Natural killer cell (primary cell): Measurements from ENCODE around the gene MED27. TPM values are rescaled to one million over a fixed set of nuclear protein-coding genes. Genes with fewer than 3 reads are reported as not detected.

Experiments used
- ATAC-seq, 3 donors: fragments of 150-1000 bp in 2 of 3; fragments of 200-7000 bp in 1 of 3; cut with Tn5 transposase; 1 replicate in 1 of 3; 2 replicates in 2 of 3; pipeline ENCODE4 v1.10.0; 2021; ENCODE audit warnings: mild to moderate bottlenecking in 2 of 3, moderate library complexity in 2 of 3
- DNase-seq, 2 donors: peaks; one replicate each; pipeline versions ENCODE4 v3.0.0 to v3.0.0-alpha.2; 2013 to 2021; ENCODE audit warnings: mixed read lengths in 1 of 2
- H3K27ac ChIP-seq: one replicate; pipeline ENCODE4 v1.5.1; 2013; ENCODE audit warnings: mild to moderate bottlenecking, low read length
- H3K27me3 ChIP-seq: one replicate; pipeline ENCODE4 v1.6.1; 2013; ENCODE audit warnings: low read length; ENCODE audit not compliant: control insufficient read depth, insufficient read depth
- H3K36me3 ChIP-seq: one replicate; pipeline ENCODE4 v1.6.1; 2013; ENCODE audit warnings: low read length; ENCODE audit not compliant: control insufficient read depth, insufficient read depth
- H3K4me1 ChIP-seq: one replicate; pipeline ENCODE4 v1.6.1; 2013; ENCODE audit warnings: low read length; ENCODE audit not compliant: control insufficient read depth, insufficient read depth
- H3K4me3 ChIP-seq: one replicate; pipeline ENCODE4 v1.5.1; 2013; ENCODE audit warnings: low read length
- H3K9me3 ChIP-seq: one replicate; pipeline ENCODE4 v1.6.1; 2013; ENCODE audit warnings: low read length; ENCODE audit not compliant: control insufficient read depth, insufficient read depth
- H3K27ac Mint-ChIP-seq, 2 donors: one replicate each; pipeline ENCODE4 v1.8.0; 2022; ENCODE audit warnings: mild to moderate bottlenecking in 2 of 2, mixed read lengths in 2 of 2, moderate library complexity in 1 of 2
- H3K27me3 Mint-ChIP-seq, 2 donors: one replicate each; pipeline ENCODE4 v1.8.0; 2022; ENCODE audit warnings: low read depth in 2 of 2, mixed read lengths in 2 of 2
- H3K36me3 Mint-ChIP-seq: one replicate; pipeline ENCODE4 v1.8.0; 2022; ENCODE audit warnings: mixed read lengths
- H3K4me1 Mint-ChIP-seq, 2 donors: one replicate each; pipeline ENCODE4 v1.8.0; 2022; ENCODE audit warnings: mixed read lengths in 2 of 2
- H3K4me3 Mint-ChIP-seq: one replicate; pipeline ENCODE4 v1.8.0; 2022; ENCODE audit warnings: mild to moderate bottlenecking, moderate library complexity, mixed read lengths
- H3K9me3 Mint-ChIP-seq, 2 donors: one replicate each; pipeline ENCODE4 v1.8.0; 2022; ENCODE audit warnings: mixed read lengths in 2 of 2
- CTCF ChIP-seq: fragments of 200-600 bp; IDR thresholded peaks from one replicate; pipeline ENCODE4 v1.8.0; 2022; ENCODE audit warnings: antibody characterized with exemption
- WGBS: methylation state at CpG from one replicate; pipeline ENCODE4 v1.1.7; 2013; ENCODE audit warnings: missing lambda C conversion rate; ENCODE audit not compliant: insufficient coverage; 5-methylcytosine and 5-hydroxymethylcytosine counted together
- intact Hi-C: fragments of 100-400 bp; cut with micrococcal nuclease; formaldehyde crosslinking; loops from one replicate; pipeline ENCODE4 v1.14.2; 2022
- total RNA-seq, 4 donors: library from RNA; stranded (reverse); fragments of 120-200 nt in 1 of 4; gene quantifications; one replicate each; pipeline versions ENCODE4 v1.2.3 to v1.2.4, GENCODE V29; 2013 to 2022

The MED27 gene
- total RNA-seq, 3 donors from 2014 or later (not counting 1 experiment from before 2014, with no cell fraction given): 24.4 to 27.3 (median 26.9) TPM

GRCh38 chr9:132108728-132109127 is 29.1 kb upstream of the MED27 start:
- no peaks in the 10 kb centered on the region for H3K36me3 Mint-ChIP-seq
- H3K4me1 ChIP-seq: no peaks in the 10 kb centered on the region
- H3K27me3 ChIP-seq: no peaks in the 10 kb centered on the region
- H3K9me3 ChIP-seq: no peaks in the 10 kb centered on the region
- 61% methylated on average over 7 of the region's 7 CpGs for WGBS
- no peak for TF ChIP-seq CTCF
- H3K36me3 ChIP-seq: no peaks in the 10 kb centered on the region
- H3K27me3 Mint-ChIP-seq: peaks cover 20 to 31% of the 10 kb centered on the region in 2 donors
- ATAC-seq (no peak), DNase-seq (no peak)
- no peaks in the 10 kb centered on the region for H3K9me3 Mint-ChIP-seq
- H3K27ac Mint-ChIP-seq: no peak overlapping the region
- H3K27ac ChIP-seq: no peak overlapping the region
- no peak overlapping the region for H3K4me3 ChIP-seq
- H3K4me3 Mint-ChIP-seq: no peak overlapping the region
- intact Hi-C loops: no loop called here
- peaks cover 0 to under 1% of the 10 kb centered on the region in 2 donors for H3K4me1 Mint-ChIP-seq

GRCh38 chr9:132099741-132100407 is 20.2 kb upstream of the MED27 start:
- H3K4me3 Mint-ChIP-seq: no peak overlapping the region
- peaks cover 3% of the 10 kb centered on the region for H3K27me3 ChIP-seq
- no peak for TF ChIP-seq CTCF
- H3K9me3 ChIP-seq: no peaks in the 10 kb centered on the region
- H3K27ac ChIP-seq: no peak overlapping the region
- intact Hi-C loops: no loop called here
- no peak overlapping the region for H3K27ac Mint-ChIP-seq
- H3K4me1 Mint-ChIP-seq: no peaks in the 10 kb centered on the region
- H3K4me3 ChIP-seq: no peak overlapping the region
- no peaks in the 10 kb centered on the region for H3K36me3 Mint-ChIP-seq
- ATAC-seq: no peak
- H3K9me3 Mint-ChIP-seq: no peaks in the 10 kb centered on the region
- 85% methylated on average over 6 of the region's 8 CpGs for WGBS
- no peaks in the 10 kb centered on the region for H3K4me1 ChIP-seq
- peaks cover 26 to 31% of the 10 kb centered on the region in 2 donors for H3K27me3 Mint-ChIP-seq
- H3K36me3 ChIP-seq: no peaks in the 10 kb centered on the region
- no peak for DNase-seq

- Mint-ChIP-seq H3K36me3 (no peaks in the 10 kb centered on the region), H3K4me1 (no peaks in the 10 kb centered on the region), H3K9me3 (no peaks in the 10 kb centered on the region), H3K27me3 (peaks cover 30 to 31% of the 10 kb centered on the region in 2 donors), H3K27ac (no peak overlapping the region), H3K4me3 (no peak overlapping the region)
- H3K27ac ChIP-seq: no peak overlapping the region
- H3K36me3 ChIP-seq: no peaks in the 10 kb centered on the region
- WGBS: 91% methylated on average over 5 of the region's 7 CpGs
- H3K9me3 ChIP-seq: no peaks in the 10 kb centered on the region
- intact Hi-C loops: no loop called here
- H3K4me3 ChIP-seq: no peak overlapping the region
- TF ChIP-seq CTCF: no peak
- ATAC-seq (no peak), DNase-seq (no peak)
- peaks cover 3% of the 10 kb centered on the region for H3K27me3 ChIP-seq
- H3K4me1 ChIP-seq: no peaks in the 10 kb centered on the region
Measured at GRCh38 chr9:132099167-132099566, 19.5 kb upstream of the MED27 start.

- TF ChIP-seq CTCF: no peak
- 70% methylated on average over 1 of the region's 2 CpGs for WGBS
- no peaks in the 10 kb centered on the region for H3K4me1 Mint-ChIP-seq
- no peaks in the 10 kb centered on the region for H3K36me3 Mint-ChIP-seq
- H3K27me3 Mint-ChIP-seq: peaks cover 29 to 38% of the 10 kb centered on the region in 2 donors
- Histone ChIP-seq H3K27me3 (peaks cover 3% of the 10 kb centered on the region), H3K36me3 (no peaks in the 10 kb centered on the region), H3K4me1 (no peaks in the 10 kb centered on the region), H3K9me3 (no peaks in the 10 kb centered on the region), H3K27ac (no peak overlapping the region), H3K4me3 (no peak overlapping the region)
- ATAC-seq (no peak), DNase-seq (no peak)
- intact Hi-C loops: no loop called here
- H3K9me3 Mint-ChIP-seq: no peaks in the 10 kb centered on the region
- no peak overlapping the region for H3K27ac Mint-ChIP-seq
- H3K4me3 Mint-ChIP-seq: no peak overlapping the region
Measured at GRCh38 chr9:132094314-132094791, 14.7 kb upstream of the MED27 start.
